Activated CD8-positive, alpha-beta T cell treated with anti-CD3 and anti-CD28 coated beads for 36 hours (primary cell): ENCODE results near the gene TLNRD1. TPM values are rescaled to one million over a fixed set of nuclear protein-coding genes. Genes with fewer than 3 reads are reported as not detected.

Experiments used
- ATAC-seq: fragments of 200-7000 bp; cut with Tn5 transposase; one replicate; pipeline ENCODE4 v1.10.0; 2021; ENCODE audit warnings: mild to moderate bottlenecking, moderate library complexity
- CTCF ChIA-PET: fragments of 350-600 bp; sonication (Branson Sonifier 250); formaldehyde crosslinking; loops from one replicate; lab custom pipeline; 2021; ENCODE audit warnings: antibody characterized with exemption; lab: Charles Lee
- POLR2A ChIA-PET: fragments of 350-600 bp; sonication (Branson Sonifier 250); formaldehyde crosslinking; loops from one replicate; lab custom pipeline; 2021; ENCODE audit warnings: antibody characterized with exemption; lab: Charles Lee
- DNase-seq: peaks from one replicate; pipeline ENCODE4 v3.0.0-alpha.2; 2020
- H3K27ac Mint-ChIP-seq: one replicate; pipeline ENCODE4 v1.8.0; 2021; ENCODE audit warnings: mild to moderate bottlenecking, mixed read lengths
- H3K27me3 Mint-ChIP-seq: one replicate; pipeline ENCODE4 v1.8.0; 2021; ENCODE audit warnings: mixed read lengths
- H3K36me3 Mint-ChIP-seq: one replicate; pipeline ENCODE4 v1.8.0; 2021; ENCODE audit warnings: low read depth, mixed read lengths
- H3K4me1 Mint-ChIP-seq: one replicate; pipeline ENCODE4 v1.8.0; 2021; ENCODE audit warnings: low read depth, mixed read lengths
- H3K4me3 Mint-ChIP-seq: one replicate; pipeline ENCODE4 v1.8.0; 2021; ENCODE audit warnings: mild to moderate bottlenecking, moderate library complexity, mixed read lengths
- H3K9me3 Mint-ChIP-seq: one replicate; pipeline ENCODE4 v1.8.0; 2021; ENCODE audit warnings: mixed read lengths
- intact Hi-C: fragments of 100-400 bp; cut with micrococcal nuclease; formaldehyde crosslinking; loops from one replicate; pipeline ENCODE4 v1.10.0; 2022
- total RNA-seq, 2 experiments: library from RNA; stranded (reverse); gene quantifications; one replicate each; pipeline ENCODE4 v1.2.3, GENCODE V29; 2021
- TF ChIP-seq, protein P1 (sequence below): fragments of 200-600 bp; IDR thresholded peaks from one replicate; pipeline ENCODE4 v1.8.0; 2022; ENCODE audit warnings: antibody characterized with exemption, mild to moderate bottlenecking

The TLNRD1 gene
- total RNA-seq, 2 experiments from 2014 or later = 19.3 to 20.1 TPM

- Mint-ChIP-seq H3K36me3 (peaks cover 13% of the 10 kb centered on the region), H3K4me3 (no peak overlapping the region), H3K4me1 (peaks cover 15% of the 10 kb centered on the region), H3K27me3 (no peaks in the 10 kb centered on the region), H3K9me3 (no peaks in the 10 kb centered on the region), H3K27ac (no peak overlapping the region)
- TF ChIP-seq, protein P1, sequence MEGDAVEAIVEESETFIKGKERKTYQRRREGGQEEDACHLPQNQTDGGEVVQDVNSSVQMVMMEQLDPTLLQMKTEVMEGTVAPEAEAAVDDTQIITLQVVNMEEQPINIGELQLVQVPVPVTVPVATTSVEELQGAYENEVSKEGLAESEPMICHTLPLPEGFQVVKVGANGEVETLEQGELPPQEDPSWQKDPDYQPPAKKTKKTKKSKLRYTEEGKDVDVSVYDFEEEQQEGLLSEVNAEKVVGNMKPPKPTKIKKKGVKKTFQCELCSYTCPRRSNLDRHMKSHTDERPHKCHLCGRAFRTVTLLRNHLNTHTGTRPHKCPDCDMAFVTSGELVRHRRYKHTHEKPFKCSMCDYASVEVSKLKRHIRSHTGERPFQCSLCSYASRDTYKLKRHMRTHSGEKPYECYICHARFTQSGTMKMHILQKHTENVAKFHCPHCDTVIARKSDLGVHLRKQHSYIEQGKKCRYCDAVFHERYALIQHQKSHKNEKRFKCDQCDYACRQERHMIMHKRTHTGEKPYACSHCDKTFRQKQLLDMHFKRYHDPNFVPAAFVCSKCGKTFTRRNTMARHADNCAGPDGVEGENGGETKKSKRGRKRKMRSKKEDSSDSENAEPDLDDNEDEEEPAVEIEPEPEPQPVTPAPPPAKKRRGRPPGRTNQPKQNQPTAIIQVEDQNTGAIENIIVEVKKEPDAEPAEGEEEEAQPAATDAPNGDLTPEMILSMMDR = no peak
- ChIA-PET CTCF (interaction anchor here (0.7 to 6.4 kb wide), 9 partner anchors 9 to 516 kb away, joined by 3 to 65 read pairs (median 19); partner anchors contain the start of gene CEMIP), POLR2A (no interaction called here)
- intact Hi-C loops = loop anchor here (5.0 kb wide), 2 partner anchors 194 to 514 kb away; partner anchors contain the start of gene CEMIP
- no peak for ATAC-seq
- no peak for DNase-seq
Measured at GRCh38 chr15:80971143-80971542, 29.6 kb upstream of the TLNRD1 start.

GRCh38 chr15:80972276-80972675 lies 28.4 kb upstream of the TLNRD1 start:
- Mint-ChIP-seq H3K27me3 (no peaks in the 10 kb centered on the region), H3K36me3 (peaks cover 20% of the 10 kb centered on the region), H3K9me3 (no peaks in the 10 kb centered on the region), H3K4me1 (peaks cover 25% of the 10 kb centered on the region), H3K27ac (no peak overlapping the region), H3K4me3 (no peak overlapping the region)
- ChIA-PET CTCF (no interaction called here), POLR2A (no interaction called here)
- intact Hi-C loops = loop anchor here (5.0 kb wide), 2 partner anchors 195 to 515 kb away; partner anchors contain the start of gene CEMIP
- TF ChIP-seq, protein P1 = no peak
- DNase-seq = no peak
- ATAC-seq = no peak

GRCh38 chr15:80974914-80975313 lies 25.8 kb upstream of the TLNRD1 start:
- no peak overlapping the region for H3K4me3 Mint-ChIP-seq
- CTCF ChIA-PET = interaction anchor here (0.9 to 4.4 kb wide), 5 partner anchors 13 to 519 kb away, joined by 3 to 34 read pairs (median 5); no protein-coding TSS in a partner anchor
- H3K9me3 Mint-ChIP-seq = no peaks in the 10 kb centered on the region
- POLR2A ChIA-PET = no interaction called here
- DNase-seq (peak; percentile 24), ATAC-seq (peak; percentile 38)
- H3K4me1 Mint-ChIP-seq = peaks cover 43% of the 10 kb centered on the region
- H3K27ac Mint-ChIP-seq = no peak overlapping the region
- no peaks in the 10 kb centered on the region for H3K27me3 Mint-ChIP-seq
- H3K36me3 Mint-ChIP-seq = peaks cover 35% of the 10 kb centered on the region
- intact Hi-C loops = loop anchor here (5.0 kb wide), 2 partner anchors 198 to 518 kb away; partner anchors contain the start of gene CEMIP
- TF ChIP-seq, protein P1 = no peak

DNA sequence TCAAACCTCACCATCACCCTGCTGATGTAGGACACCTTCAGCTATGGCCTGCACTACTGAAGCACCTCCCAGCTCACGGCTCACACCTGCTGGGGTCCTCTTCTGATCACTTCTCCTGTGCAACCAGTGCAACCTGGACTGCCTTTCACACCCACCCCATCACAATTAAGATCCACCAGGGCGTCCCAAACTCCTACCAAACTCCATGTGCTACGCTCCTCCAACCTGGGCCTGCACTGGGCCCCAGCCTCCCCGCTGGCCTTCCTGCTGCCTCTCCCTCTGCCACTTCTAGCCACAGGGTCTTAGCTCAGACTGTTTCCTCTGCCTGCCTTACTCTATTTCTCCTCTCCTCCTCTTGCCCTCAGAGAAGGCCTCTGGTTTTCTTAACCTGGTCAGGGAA lies 23.9 kb upstream of the TLNRD1 start:
- ATAC-seq (no peak), DNase-seq (no peak)
- peaks cover 41% of the 10 kb centered on the region for H3K4me1 Mint-ChIP-seq
- peaks cover 40% of the 10 kb centered on the region for H3K36me3 Mint-ChIP-seq
- H3K27me3 Mint-ChIP-seq = no peaks in the 10 kb centered on the region
- ChIA-PET POLR2A (no interaction called here), CTCF (interaction anchor here (1.1 to 4.4 kb wide), 6 partner anchors 9 to 521 kb away, joined by 3 to 34 read pairs (median 6); no protein-coding TSS in a partner anchor)
- peak overlapping the region; percentile 4 for H3K27ac Mint-ChIP-seq
- H3K4me3 Mint-ChIP-seq = no peak overlapping the region
- TF ChIP-seq, protein P1 = no peak
- intact Hi-C loops = no loop called here
- H3K9me3 Mint-ChIP-seq = no peaks in the 10 kb centered on the region

GRCh38 chr15:80977627-80978036 lies 23.1 kb upstream of the TLNRD1 start:
- TF ChIP-seq, protein P1 = peak; percentile 51
- Mint-ChIP-seq H3K27ac (peak overlapping the region; percentile 31), H3K4me1 (peaks cover 48% of the 10 kb centered on the region), H3K27me3 (no peaks in the 10 kb centered on the region), H3K36me3 (peaks cover 44% of the 10 kb centered on the region), H3K9me3 (no peaks in the 10 kb centered on the region), H3K4me3 (no peak overlapping the region)
- ATAC-seq (peak; percentile 80), DNase-seq (peak; percentile 69)
- CTCF ChIA-PET = interaction anchor here (0.8 to 4.4 kb wide), 8 partner anchors 10 to 522 kb away, joined by 3 to 34 read pairs (median 4); no protein-coding TSS in a partner anchor
- POLR2A ChIA-PET = interaction anchor here (0.6 kb wide), 1 partner anchor 21 kb away, joined by 3 read pairs; no protein-coding TSS in a partner anchor
- intact Hi-C loops = no loop called here
